Upper lobe of left lung (tissue), 6 donors: ENCODE results near the gene OPALIN. TPM values are rescaled to one million over a fixed set of nuclear protein-coding genes. Genes with fewer than 3 reads are reported as not detected.

Experiments used
- ATAC-seq, 2 donors: fragments of 200-7000 bp; cut with Tn5 transposase; one replicate each; pipeline ENCODE4 v1.9.1; 2022; ENCODE audit warnings: mild to moderate bottlenecking in 2 of 2, moderate library complexity in 2 of 2; ENCODE audit not compliant: low FRiP score in 2 of 2
- DNase-seq, 2 donors: peaks; one replicate each; pipeline ENCODE4 v3.0.0-alpha.2; 2019 to 2020
- H3K27ac ChIP-seq, 4 donors: fragments of 200-600 bp; sonication (generic); one replicate each; pipeline ENCODE4 v1.5.1; 2016 to 2019
- H3K27me3 ChIP-seq, 4 donors: fragments of 200-600 bp; sonication (generic); one replicate each; pipeline ENCODE4 v1.5.1; 2017 to 2019
- H3K36me3 ChIP-seq, 4 donors: fragments of 200-600 bp; sonication (generic); one replicate each; pipeline ENCODE4 v1.5.1; 2016 to 2019
- H3K4me1 ChIP-seq, 4 donors: fragments of 200-600 bp; sonication (generic); one replicate each; pipeline ENCODE4 v1.5.1; 2018 to 2019
- H3K4me3 ChIP-seq, 4 donors: fragments of 200-600 bp; sonication (generic); one replicate each; pipeline ENCODE4 v1.5.1; 2017 to 2019; ENCODE audit warnings: mild to moderate bottlenecking in 2 of 4, moderate library complexity in 1 of 4
- H3K9me3 ChIP-seq, 4 donors: fragments of 200-600 bp; sonication (generic); one replicate each; pipeline ENCODE4 v1.5.1; 2018 to 2019
- CTCF ChIP-seq, 6 experiments: fragments of 450-650 bp in 4 of 6; fragments of 200-600 bp in 2 of 6; sonication (generic) in 2 of 6; IDR thresholded peaks; one replicate each; pipeline ENCODE4 v1.5.1; 2016 to 2019; ENCODE audit warnings: antibody characterized with exemption in 6 of 6
- EP300 ChIP-seq, 4 donors: sonication (generic); formaldehyde crosslinking; IDR thresholded peaks; one replicate each; pipeline ENCODE4 v1.5.1; 2017; ENCODE audit warnings: antibody characterized with exemption in 4 of 4, control low read depth in 2 of 4
- POLR2A ChIP-seq, 4 donors: fragments of 450-650 bp; IDR thresholded peaks; one replicate each; pipeline ENCODE4 v1.5.1; 2016 to 2017; ENCODE audit warnings: antibody characterized with exemption in 4 of 4, mild to moderate bottlenecking in 2 of 4
- POLR2AphosphoS5 ChIP-seq, 2 donors: sonication (generic); formaldehyde crosslinking; IDR thresholded peaks; one replicate each; pipeline ENCODE4 v1.5.1; 2017; ENCODE audit warnings: antibody characterized with exemption in 2 of 2
- WGBS, 2 donors: methylation state at CpG; one replicate each; pipeline ENCODE4 v1.1.5; 2017 to 2018; 5-methylcytosine and 5-hydroxymethylcytosine counted together
- total RNA-seq, 6 donors: library from RNA; depleted of rRNA in 4 of 6; stranded (reverse); fragments of >200 nt in 4 of 6; gene quantifications; one replicate each; pipeline versions ENCODE4 v1.1.0 to v1.2.1, GENCODE V29; 2016 to 2021
- donor health status: DM: no; HTN: no; CAD: no; lungs with moderate emphysema.
- donor health status: DM: no; HTN: yes; CAD: no; lungs with severe emphysema.

OPALIN gene
- total RNA-seq, 6 donors from 2014 or later = not detected

DNA sequence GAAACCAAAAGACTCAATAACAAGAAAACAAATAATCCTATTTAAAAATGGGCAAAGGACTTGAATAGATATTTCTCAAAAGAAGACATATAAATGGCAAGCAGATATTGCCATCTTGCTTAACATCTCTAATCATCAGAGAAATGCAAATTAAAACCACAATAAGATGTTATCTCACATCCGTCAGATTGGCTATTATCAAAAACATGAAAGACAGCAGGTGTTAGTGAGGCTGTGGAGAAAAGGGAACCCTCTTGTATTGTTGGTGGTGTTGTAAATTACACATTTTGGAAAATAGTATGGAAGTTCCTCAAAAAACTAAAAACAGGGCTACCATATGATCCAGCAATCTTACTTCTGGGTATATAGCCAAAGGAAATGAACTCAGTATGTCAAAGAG lies 25.7 kb downstream of the OPALIN start:
- Histone ChIP-seq H3K4me1 (no peaks in the 10 kb centered on the region), H3K27me3 (no peaks in the 10 kb centered on the region), H3K27ac (no peak overlapping the region), H3K9me3 (no peaks in the 10 kb centered on the region), H3K4me3 (no peak overlapping the region), H3K36me3 (no peaks in the 10 kb centered on the region)
- no peak for ATAC-seq
- 54 to 67% methylated on average over 1 of the region's 1 CpG for WGBS, 2 donors
- TF ChIP-seq CTCF (IDR thresholded peaks at IDR 0.05) (no peak), POLR2AphosphoS5 (IDR thresholded peaks at IDR 0.05) (no peak), POLR2A (IDR thresholded peaks at IDR 0.05) (no peak), EP300 (IDR thresholded peaks at IDR 0.05) (no peak)
- DNase-seq = no peak

GRCh38 chr10:96327462-96327861 lies 31.3 kb downstream of the OPALIN start:
- Histone ChIP-seq H3K27ac (no peak overlapping the region), H3K36me3 (no peaks in the 10 kb centered on the region), H3K9me3 (no peaks in the 10 kb centered on the region), H3K4me1 (no peaks in the 10 kb centered on the region), H3K4me3 (no peak overlapping the region), H3K27me3 (no peaks in the 10 kb centered on the region)
- 82 to 86% methylated on average over 4 to 7 of the region's 7 CpGs for WGBS, 2 donors
- ATAC-seq (no peak), DNase-seq (no peak)
- TF ChIP-seq CTCF (IDR thresholded peaks at IDR 0.05) (no peak), POLR2AphosphoS5 (IDR thresholded peaks at IDR 0.05) (no peak), EP300 (IDR thresholded peaks at IDR 0.05) (no peak), POLR2A (IDR thresholded peaks at IDR 0.05) (no peak)

DNA sequence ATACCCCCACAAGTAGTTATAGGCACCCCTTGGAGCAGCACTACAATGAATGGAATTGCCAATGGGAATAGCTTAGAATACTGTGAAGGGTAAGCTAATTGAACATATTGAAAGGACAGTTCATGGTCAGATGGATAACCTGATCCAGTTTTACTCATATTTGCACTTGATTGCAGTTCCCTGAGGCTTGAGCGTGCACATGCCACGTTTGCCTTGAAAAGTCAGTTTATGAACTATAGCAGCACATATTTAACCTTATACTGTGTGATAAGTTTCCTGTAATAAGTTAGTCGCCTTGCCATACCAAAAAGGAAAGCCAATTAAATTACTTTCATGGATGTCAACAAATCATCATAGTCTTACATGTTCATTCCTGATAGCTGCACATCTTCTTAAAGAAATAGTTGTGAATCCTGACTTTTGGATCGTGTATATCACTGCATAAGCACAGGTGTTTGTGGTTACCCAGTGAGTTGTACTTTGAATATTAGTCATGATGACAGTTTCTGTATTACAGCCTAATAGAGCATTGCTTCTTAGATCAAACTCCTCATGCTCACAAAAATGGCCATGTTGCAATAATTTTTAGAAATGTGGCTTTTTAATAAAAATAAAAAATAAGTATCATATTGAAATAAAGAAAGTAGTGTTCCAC lies 33.0 kb downstream of the OPALIN start:
- Histone ChIP-seq H3K36me3 (no peaks in the 10 kb centered on the region), H3K27me3 (no peaks in the 10 kb centered on the region), H3K9me3 (no peaks in the 10 kb centered on the region), H3K27ac (no peak overlapping the region), H3K4me3 (no peak overlapping the region), H3K4me1 (no peaks in the 10 kb centered on the region)
- DNase-seq = no peak
- TF ChIP-seq POLR2AphosphoS5 (IDR thresholded peaks at IDR 0.05) (no peak), POLR2A (IDR thresholded peaks at IDR 0.05) (no peak), CTCF (IDR thresholded peaks at IDR 0.05) (no peak)
- no peak for ATAC-seq
- WGBS, 2 donors = 82 to 86% methylated on average over 4 of the region's 4 CpGs

DNA sequence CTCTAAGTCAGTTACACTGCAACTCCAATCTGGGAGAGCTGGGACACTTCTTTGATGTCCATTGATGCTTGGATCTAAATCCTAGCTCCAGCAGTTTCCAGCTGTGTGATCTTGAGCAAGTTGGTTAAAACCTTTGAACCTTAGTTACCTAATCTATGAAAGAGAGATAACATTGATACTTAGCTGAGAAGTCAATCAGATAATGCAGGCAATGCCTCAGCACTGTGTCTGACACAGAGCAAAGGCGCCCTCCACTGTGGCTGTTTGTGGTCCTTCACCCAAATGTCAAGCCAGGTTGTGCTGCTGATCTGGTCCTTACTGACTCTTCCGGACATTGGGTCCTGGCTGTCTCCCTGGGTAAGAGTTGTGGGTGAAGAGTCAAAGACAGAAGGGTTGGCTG lies 34.4 kb downstream of the OPALIN start:
- Histone ChIP-seq H3K4me3 (no peak overlapping the region), H3K4me1 (no peaks in the 10 kb centered on the region), H3K27ac (no peak overlapping the region), H3K27me3 (no peaks in the 10 kb centered on the region), H3K9me3 (no peaks in the 10 kb centered on the region), H3K36me3 (no peaks in the 10 kb centered on the region)
- no peak for ATAC-seq
- TF ChIP-seq POLR2A (IDR thresholded peaks at IDR 0.05) (no peak), EP300 (IDR thresholded peaks at IDR 0.05) (no peak), CTCF (IDR thresholded peaks at IDR 0.05) (no peak), POLR2AphosphoS5 (IDR thresholded peaks at IDR 0.05) (no peak)
- WGBS, 2 donors = 85 to 95% methylated on average over 2 of the region's 2 CpGs
- no peak for DNase-seq

DNA sequence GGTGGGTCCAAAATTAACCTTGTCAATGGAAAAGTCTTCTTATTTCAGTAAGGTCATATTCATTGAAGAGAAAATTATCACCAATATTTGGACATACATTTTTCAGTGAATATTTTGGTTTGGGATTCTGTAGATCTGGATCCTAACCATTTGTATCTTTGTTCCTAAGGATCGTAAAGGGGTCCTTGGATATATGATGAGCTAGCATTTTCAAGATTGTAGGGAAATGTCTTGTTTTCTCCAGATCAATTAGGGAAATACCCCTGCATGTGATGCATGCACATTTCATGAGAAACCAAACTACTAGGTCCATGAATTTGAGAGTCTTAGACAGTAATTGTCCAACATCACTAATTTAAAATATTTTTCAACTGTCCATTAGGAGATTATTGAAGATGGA lies 36.5 kb downstream of the OPALIN start:
- H3K27ac ChIP-seq = no peak overlapping the region
- no peaks in the 10 kb centered on the region for H3K36me3 ChIP-seq
- WGBS, 2 donors = 85 to 91% methylated on average over 1 of the region's 1 CpG
- no peak for ATAC-seq
- no peak overlapping the region for H3K4me3 ChIP-seq
- TF ChIP-seq POLR2AphosphoS5 (IDR thresholded peaks at IDR 0.05) = no peak
- no peak for TF ChIP-seq POLR2A (IDR thresholded peaks at IDR 0.05)
- TF ChIP-seq CTCF (IDR thresholded peaks at IDR 0.05) = no peak
- TF ChIP-seq EP300 (IDR thresholded peaks at IDR 0.05) = no peak
- H3K9me3 ChIP-seq = no peaks in the 10 kb centered on the region
- no peaks in the 10 kb centered on the region for H3K27me3 ChIP-seq
- H3K4me1 ChIP-seq = no peaks in the 10 kb centered on the region
- DNase-seq = no peak
